ENCODE results near the gene SNX17.

Gene SNX17

DNA sequence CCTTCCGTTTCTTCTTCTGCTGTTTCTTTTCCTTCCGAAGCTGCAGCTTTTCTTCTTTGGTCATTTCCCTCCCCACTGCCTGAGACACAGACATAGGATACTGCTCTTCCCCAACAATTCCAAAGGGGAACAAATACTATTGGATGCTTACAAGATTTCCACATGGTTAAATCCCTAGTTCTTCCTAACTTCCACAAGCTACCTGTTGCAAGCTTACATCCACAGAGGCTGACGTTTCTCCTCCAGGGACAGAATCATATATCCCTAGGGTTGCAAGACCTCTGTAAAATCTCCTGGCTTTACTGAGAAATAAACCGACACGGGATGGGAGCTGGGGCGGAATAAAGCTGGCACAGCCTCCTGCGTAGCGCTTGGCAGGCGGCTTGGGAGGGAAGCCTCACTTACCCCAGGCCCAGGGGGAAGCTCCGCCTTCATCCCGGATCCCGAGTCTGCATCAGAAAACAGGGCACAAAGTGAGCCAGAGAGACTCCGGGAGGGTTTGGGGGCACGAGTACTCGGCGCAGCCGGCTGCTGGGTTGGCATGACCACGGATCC is 868 bp upstream of the SNX17 start:
- peak; percentile 68 for DNase-seq

DNA sequence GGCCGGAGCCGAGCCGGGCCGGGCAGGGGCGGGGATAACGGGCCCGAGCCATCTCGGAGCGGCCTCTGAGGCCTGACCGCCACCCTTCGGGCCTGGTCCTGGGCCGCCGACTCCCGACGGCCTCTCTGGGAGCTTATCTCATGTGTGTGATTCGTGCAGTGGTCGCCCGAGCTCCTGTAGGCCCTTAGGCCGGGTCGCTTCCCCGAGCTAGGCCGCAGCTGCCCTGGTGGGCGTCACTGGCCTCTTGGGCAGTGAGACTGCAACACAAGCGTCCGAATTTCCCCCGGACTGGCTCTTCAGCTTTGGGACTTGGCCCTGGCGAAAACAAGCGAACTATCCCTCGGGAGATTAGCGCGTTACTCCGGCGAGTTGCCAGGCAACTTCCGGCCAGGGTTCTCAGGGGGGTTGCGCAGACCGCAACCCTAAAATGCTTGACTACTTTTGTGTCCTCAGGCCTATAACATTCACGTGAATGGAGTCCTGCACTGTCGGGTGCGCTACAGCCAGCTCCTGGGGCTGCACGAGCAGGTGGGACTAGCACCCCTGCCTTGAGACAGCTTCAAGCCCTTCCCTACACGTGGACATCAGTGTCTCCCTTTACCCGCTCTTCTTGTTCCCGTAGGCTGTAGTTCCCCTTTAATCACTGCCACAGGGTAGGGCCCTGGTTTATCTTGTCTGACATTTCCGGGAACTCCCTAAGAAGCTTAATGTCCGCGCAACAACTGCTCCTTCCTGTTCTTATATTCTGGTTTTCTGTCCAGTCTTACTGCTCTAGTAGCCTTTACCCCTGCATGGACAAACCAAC is 602 bp downstream of the SNX17 start:
- no peak for DNase-seq

DNA sequence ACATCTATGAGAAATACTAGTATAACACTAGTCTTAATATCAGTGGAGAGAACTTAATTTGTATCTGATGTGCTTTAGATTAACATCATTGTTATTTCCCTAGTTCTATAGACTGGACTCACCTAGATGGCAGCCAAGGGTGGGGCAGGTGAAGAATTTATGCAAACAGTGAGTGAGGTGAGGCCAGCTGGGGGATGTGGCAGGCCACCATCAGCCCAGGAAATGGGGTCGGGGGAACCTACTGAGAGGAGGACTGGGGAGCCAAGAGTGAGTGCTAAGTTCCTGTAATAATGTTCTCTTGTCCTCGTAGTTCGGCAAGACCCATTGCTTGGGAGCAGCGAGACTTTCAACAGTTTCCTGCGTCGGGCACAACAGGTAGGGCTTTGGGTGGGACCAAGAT is 2.5 kb downstream of the SNX17 start:
- DNase-seq, result no peak

DNA sequence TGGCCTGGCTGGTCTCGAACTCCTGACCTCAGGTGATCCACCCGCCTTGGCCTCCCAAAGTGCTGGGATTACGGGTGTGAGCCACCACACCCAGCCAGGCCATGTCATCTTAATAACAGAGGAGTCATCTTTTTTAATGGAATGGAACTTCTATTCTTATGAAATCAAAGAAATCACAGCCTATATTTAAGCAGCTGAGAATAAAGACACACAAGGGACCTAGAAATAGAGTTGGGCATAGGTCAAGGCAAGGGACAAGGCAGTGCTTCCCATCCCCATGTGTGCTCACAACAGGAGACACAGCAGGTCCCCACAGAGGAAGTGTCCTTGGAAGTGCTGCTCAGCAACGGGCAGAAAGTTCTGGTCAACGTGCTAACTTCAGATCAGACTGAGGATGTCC is 3.2 kb downstream of the SNX17 start:
- no peak for DNase-seq

DNA sequence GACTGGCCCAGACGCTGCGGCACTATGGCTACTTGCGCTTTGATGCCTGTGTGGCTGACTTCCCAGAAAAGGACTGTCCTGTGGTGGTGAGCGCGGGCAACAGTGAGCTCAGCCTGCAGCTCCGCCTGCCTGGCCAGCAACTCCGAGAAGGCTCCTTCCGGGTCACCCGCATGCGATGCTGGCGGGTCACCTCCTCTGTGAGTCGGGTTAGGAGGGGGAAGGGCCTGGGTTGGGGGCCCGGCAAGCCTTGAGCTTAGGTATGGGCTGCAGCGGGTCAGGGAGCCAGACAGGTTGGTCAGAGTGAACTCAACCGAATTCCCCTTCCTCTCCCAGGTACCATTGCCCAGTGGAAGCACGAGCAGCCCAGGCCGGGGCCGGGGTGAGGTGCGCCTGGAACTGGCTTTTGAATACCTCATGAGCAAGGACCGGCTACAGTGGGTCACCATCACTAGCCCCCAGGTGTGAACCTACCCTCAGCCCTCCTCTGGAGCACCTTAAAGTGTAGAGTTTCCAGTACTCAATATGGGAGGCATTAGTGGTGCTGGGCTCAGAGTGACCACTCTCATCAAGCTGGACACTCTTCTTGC is 5.2 kb downstream of the SNX17 start:
- DNase-seq, result no peak

DNA sequence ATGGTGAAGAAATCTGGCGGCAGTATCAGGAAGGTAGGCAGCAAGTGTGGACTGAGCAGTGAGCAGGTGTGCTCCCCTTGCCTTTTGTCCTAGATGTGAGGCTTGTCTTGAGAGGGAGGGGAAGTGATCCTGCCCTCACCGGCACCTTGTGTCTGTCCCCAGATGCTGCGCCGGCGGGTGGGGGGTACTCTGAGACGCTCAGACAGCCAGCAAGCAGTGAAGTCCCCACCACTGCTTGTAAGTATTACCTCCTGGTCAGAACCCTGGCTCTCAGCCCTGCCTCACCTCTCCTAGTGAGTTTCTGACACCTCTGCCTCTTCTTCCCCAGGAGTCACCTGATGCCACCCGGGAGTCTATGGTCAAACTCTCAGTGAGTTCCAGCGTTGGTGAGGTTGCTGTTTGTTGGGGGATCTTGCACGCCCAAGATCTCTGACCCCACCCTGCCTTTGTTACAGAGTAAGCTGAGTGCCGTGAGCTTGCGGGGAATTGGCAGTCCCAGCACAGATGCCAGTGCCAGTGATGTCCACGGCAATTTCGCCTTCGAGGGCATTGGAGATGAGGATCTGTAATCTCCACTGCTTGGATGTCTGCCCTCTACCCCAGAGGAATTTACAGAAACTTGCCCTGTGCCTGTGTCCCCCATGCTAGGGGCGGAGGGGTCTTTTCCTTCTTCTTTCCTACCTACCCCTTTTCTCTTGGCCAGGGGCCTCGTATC is 5.9 kb downstream of the SNX17 start:
- no peak for DNase-seq

DNA sequence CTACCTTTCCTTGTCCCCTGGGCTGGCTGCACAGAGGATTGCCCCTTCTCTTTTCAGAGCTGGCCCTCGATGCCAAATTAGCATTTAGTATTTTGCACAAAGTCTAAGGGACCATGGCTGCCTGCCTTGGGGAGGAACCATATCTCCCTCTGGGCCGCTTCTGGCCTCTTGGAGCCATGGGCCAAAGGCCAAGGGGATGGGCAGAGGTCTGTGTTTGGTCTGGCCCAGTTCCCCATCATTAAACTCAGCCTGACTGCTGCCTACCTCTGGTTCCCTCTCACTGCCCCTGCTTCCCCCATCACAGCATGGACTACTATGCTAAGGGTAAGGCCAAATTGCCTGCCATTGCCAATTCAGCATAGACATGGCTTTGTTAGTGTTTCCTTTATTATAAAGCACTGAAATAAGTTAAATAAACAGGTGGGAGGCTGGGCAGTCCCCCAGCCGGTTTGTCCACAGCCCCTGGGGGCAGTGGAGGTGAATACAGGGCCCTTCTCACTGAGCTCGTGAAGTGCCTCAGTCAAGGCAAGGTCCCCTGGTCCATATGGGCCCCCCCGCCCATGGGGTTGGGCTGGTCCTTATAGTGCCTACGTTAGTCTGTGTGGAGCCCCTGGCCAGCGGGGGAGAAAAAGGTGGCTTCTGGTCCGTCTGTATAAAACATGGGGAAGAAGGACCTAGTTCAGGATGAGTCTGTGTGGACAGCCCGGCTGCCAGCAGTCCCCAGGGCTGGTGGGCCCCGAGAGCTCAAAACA is 6.6 kb downstream of the SNX17 start:
- DNase-seq, result no peak

DNA sequence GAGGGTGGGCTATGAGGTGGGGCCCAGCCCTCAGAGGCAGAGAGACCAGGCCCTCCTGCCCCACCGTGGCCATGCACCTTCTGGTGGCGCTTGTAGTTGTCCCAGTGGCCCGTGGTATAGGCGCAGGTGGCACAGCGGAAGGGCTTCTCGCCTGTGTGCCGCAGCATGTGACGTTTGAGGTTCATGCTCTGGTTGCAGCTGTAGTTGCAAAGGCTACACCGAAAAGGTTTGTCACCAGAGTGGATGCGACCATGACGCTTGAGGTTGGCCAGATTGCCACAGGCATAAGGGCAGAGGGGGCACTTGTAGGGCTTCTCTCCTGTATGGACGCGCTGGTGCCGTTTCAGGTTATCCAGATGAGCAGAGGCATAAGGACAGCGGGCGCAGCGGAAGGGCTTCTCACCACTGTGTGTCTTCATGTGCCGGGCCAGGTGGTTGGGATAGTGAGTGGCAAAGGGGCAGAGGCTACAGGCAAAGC is 7.2 kb downstream of the SNX17 start:
- no peak for DNase-seq

DNA sequence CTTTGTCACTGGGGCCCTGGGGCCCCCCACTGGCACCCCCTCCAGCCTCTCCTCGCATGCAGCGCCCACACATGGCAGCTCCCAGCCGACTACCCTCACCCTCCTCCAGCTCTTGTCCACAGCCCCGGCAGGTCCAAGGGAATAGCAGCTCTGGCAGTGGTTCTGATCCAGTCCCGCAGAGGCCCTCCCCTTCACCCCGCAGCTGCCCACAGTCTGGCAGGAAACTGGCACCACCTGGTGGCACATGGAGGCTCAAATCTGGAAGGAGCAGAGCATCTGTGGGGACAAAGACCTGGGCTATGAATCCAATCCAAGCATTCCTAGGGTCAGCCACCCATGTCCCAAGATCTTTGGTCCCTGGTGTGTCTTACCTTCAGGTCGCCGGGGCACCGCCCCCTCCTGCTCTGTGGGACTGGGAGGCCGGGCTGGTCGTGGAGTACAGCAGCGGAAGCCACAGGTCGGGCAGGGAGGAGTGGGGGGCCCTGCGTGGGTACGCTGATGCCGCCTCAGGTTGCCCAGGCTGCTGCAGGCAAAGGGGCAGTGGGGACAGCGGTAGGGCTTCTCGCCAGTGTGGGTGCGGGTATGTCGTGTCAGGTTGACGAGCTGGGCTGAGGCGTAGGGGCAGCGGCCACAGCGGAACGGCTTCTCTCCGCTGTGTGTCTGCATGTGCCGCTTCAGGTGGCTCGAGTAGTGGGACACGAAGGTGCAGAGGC is 7.8 kb downstream of the SNX17 start:
- DNase-seq, result no peak

DNA sequence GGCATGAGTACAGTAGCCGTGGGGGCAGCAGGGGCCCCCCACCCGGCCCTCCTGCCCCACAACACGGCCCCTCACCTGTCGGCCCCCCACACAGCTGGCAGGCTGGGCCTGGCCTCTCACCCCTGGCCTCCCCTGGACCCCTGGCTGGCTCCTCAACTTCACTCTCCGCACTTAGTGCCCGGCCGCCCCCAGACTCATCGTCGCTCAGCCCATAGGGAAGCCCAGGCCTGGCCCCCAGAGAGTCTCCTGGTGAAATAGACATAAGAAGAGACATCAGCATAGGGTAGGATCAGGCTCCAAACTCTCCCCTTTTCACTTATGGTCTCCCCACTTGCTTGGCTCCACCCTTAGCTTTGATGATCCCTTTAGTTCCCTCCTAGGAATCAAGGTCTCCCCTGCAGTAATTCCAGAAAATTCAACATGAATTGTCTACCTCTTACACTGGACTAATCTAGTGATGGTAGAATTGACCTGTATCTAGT is 8.4 kb downstream of the SNX17 start:
- DNase-seq, result no peak

DNA sequence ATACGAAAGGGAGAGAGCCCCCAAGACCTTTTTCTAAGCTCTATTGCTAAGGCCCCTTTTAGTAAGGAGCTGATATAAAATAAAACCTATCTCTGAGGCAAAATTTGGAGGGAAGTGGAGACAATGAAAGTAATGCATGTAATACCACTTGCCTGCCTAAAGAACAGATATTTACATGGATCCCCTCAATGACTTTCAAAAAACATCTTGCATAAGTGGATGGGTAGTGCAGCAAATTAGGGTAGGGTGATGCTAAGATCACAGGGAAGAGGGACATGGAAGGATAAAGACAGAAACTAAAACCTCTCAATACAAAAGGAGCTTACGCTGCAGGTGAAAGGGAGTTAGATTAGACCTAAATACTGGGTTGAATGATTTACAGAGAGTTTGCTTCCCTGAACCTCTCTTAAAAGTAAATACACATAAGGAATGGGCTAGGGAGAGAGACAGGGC is 9.0 kb downstream of the SNX17 start:
- DNase-seq, result no peak

DNA sequence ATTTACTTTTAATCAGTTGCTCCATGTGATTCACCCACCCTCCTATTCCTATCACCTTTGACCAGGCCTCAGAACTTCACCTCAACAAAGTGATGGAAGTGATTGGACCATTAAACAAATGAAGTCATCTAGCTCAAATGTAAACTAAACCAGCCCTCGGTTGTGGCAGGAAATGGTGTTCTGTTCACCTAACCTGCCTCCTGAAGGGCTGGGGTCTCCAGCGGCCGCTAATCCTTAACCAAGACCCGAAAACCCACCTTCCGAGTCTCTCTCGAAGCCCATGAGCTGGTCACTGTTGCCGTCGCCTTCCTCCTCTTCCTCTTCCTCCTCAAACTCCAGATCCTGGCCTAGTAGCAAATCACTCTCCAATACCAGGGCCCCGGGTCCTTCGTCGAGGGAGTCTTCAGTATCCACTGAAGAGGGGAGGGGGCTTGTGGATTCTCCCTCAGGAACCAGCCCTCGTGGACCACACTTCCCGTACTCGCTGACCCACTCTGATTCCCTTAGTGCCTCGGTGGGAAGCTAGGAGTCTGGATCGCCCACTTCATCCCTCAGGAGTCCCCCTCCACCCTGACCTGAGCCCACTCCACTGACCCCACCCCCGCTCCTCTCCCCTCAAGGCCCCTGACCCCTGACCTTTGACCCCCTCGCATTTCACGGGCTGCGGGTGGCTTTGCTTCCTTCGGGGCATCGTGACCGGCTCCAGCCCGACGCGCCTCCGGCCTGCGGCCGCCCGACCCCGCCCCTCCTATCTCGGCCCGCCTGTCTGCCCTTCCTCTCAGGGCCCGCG is 9.6 kb downstream of the SNX17 start:
- peak; percentile 46 for DNase-seq

DNA sequence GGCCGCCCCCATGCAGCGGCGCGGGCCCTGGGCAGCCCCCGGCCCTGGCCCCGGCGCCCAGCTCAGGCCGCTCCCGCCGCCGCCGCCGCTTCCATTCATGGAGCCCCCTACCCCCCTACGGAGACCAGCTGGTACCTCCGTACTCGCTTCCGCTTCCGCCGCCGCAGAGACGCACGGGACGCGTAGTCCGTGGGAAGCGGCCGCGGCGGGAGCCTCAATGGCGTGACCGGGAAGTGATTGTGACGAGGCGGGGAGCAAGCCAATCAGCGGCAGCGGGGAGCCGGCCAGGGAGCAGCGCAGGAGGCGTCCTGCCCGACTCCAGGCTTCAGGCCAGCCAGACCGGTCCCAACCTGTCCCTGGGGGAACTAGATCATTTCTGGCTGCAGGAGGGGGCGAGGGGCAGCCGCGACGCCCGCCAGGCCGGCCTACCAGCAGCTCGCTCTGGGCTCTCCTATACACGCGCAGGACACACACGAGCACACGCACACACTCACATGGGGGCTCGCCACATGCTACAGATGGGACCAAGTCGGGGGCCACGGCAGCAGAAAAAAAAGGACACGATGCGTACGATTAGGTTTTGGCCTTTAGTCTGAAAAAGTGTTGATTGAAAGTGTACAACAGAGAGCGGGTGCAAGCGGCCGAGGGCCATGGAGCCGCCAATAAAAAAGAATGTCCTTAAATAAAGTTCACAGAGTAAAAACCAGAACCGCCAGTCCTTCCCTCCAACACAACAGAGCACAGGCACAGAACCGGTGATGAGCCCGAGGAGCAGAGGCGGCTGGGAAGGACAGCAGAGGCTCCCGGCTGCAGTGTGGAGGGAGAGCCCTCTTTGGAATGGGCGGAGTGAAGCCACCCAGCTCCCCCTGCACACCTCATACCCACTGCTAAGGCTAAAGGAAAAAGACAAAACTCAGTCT is 10.5 kb downstream of the SNX17 start, which contains the start of gene ZNF513:
Gene ZNF513 (minus strand): TSS at position 109 of the 920 bp plus-strand sequence. CDS start 208 bp downstream, outside the sequence.
- DNase-seq, result peak; percentile 85

DNA sequence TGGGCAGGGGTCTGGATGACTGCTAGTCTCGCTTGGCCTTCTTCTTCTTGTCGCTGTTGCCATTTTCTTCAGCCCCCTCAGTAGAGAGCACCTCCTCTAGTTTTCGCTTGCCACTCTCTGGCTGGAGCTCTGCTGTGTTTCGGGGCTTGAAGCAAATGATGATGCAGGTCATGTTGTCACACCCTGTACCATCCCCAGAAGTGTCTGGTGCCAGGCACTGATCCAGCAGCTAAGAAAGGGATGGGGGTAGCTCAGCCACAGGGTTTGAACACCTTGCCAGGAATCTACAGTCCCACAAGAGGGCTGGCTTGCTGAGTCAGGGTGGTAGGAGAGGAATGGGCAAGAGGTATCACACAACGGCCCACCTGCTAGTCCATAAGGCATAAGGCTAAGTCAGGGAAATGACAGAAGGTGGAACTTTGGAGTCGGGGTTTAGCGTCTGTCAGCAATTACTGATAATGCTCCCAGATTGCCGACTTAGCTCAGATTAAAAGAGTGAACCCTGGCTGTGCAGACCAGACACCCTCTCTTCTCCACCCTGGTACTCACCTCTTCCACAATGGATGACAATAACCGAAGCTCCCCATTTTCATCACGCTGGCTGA is 11.3 kb downstream of the SNX17 start:
- DNase-seq, result no peak

DNA sequence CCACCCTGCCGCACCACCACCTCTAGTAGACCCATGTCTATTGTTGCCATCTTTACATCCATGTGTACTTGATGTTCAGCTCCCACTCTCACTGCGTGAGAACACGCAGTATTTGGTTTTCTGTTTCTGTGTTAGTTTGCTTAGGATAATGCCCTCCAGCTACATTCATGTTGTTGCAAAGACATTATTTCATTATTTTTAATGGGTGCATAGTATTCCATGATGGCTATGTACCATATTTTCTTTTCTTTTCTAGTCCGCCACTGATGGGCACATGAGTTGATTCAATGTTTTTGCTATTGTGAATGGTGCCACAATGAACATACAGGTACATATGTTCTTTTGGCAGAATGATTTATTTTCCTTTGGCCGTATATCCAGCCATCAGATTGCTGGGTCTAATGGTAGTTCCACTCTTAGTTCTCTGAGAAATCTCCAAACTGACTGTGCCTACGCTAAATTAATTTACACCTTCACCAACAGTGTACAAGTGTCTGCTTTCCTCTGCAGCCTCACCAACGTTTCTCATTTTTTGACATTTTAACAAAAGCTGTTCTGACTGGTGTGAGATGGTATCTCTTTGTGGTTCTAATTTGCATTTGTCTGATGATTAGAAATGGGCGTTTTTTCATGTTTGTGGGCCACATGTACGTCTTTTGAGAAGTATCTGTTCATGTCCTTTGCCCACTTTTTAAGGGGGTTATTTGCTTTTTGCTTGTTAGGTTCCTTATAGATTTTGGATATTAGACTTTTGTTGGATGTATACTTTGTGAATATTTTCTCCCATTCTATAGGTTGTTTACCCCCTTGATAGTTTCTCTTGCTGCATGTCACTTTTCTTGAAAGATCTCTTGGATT is 20.6 kb downstream of the SNX17 start:
- no peak for DNase-seq

DNA sequence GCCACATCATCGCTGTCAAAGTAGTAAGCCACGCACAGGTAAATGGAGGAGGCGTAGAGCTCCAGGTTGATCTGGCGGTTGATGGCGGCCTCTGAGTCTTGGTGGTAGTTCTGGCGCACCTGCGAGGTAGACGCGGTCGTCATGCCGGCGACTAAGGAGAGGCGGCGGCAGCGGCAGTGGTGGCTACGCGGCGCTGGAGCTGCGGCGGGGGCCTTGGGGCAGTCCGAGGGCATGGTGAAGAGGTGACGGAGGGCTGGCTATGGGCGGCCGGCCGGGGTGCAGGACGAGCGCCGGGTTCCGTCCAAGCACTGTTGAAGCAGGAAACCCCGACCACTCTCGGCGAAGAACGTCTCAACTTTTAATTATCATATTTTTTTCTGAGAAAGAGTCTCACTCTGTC is 22.8 kb downstream of the SNX17 start:
- DNase-seq, result no peak

DNA sequence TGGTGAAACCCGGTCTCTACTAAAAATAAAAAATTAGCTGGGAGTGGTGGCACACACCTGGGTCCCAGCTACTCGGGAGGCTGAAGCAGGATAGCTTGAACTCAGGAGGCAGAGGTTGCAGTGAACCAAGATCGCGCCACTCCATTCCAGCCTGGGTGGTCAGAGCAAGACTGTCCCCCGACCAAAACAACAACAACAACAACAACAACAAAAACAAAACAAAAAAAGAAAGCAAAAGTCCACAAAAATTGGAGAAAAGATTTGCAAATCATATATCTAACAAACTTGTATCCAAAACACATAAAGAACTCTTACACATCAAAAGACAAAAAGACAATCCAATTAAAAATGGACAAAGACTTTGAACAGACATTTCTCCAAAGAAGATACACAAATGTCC is 28.5 kb downstream of the SNX17 start:
- no peak for DNase-seq

Measured in 8988T (cell line).